Kidney tubule cell (primary cell): ENCODE measurements around the gene KCTD1.

Source experiments
- DNase-seq: peaks from one replicate; pipeline ENCODE4 v3.0.0-alpha.2; 2018; ENCODE audit warnings: low spot score

The KCTD1 gene

DNA sequence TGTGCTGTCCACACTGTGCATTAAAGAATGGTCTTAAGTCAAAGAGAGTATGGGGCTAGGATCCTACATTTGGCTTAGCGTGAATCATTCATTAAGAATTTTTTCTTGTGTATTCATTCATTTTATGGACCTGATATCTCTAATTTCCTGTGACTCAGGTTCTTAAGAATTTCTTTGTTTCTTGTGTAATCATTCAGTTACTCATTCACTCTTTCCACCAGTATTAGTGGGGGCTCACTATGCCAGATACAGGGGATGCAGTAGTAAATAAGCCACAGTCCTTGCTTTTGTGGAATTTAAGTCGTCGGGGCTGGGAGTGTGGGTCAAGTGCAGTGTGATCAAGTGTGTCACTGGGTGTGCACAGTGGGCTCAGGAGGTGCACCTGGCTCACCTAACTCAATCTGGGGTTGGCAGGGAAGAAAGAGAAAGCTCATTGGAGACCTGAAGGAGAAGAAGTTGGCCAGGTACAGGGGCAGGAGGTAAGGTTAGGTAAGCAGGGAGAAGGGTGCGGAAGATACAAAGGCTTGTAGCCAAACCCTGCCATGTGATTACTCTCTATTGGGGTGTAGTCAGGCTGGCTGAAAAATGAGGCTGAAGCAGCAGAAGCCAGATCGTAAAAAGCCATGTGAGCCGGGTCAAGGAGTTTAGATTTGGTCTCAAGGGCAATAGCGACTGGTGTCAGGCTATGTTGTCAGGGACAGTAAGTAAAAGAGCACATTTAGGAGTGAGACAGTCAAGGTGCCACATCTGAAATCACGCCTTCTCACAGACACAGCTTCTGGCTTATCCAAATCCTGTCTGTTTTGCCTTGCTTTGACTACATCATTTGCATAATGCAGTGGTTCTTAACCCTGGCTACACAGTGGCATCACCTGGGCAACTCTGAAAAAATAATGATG lies 67.2 kb downstream of the KCTD1 start:
- peak; percentile 98 for DNase-seq

GRCh38 chr18:26479681-26480079 lies 68.7 kb downstream of the KCTD1 start:
- peak; percentile 61 for DNase-seq

GRCh38 chr18:26479065-26479680 lies 69.2 kb downstream of the KCTD1 start:
- DNase-seq: no peak

DNA sequence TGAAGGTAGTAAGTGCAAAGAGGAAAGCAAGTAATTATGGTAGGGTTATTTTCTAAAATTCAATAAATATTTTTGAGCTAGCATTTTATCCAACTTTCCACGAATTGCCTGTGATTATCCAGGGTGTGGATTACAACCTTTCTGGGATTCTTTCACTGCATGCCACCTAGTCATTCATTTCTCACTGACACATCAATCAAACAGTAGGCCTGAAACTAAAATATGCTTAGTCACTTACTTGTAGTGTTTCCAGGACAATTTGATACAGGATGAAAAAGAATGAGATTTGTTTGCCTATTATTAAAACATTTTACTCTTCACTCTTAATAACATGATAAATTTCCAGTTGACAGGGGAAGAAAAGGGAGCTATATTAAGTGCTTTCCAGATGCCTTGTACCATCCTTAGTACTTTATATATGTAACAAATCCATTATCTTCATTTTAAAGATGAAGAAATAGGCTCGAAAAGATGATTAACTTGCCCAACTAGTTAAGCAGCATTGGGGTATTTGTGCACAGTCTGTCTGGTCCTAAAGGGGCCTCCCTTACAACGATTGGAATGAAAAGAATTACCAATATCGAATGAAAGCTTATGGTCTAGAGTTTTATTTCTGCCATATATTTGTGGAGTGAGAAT lies 70.4 kb downstream of the KCTD1 start:
- DNase-seq: peak; percentile 87

DNA sequence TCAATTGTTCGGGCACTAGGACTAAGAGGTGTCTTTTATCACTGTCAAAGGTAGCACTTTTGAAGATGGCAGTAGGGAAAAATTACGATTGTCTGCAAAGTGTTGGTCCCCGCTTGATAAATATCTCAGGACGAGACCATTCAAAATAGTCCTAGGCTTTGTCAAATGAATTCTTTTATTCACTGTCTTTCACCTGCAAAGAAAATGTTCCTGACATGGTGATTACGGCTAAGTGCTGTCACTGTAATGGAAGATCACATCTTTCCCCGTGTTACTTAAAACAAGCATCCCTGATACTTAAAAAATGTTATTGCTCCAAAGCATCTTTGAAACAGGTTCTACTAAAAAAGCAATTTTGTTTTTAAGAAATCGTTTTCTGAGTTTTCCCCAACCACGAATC lies 71.7 kb downstream of the KCTD1 start:
- DNase-seq: no peak

GRCh38 chr18:26474542-26474941 lies 73.8 kb downstream of the KCTD1 start:
- no peak for DNase-seq

DNA sequence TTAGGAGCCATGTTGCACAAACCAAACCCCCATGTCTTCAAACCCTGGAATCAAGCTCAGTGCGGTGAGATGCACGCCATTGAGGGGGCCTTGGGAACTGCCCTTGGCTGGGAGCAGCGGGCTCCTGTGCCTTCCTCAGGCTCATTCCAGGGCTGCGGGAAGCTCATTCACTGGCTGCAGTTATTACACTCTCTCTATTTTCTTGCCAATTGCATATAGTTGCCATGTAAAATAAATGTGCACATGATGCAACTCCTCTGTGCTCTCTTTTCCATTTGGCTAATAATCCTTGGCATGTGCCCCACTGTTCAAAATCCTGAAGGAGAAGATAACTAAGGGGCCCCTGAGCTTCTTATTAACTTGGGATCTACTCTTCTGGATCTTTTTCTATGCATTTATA lies 74.7 kb downstream of the KCTD1 start:
- DNase-seq: no peak

DNA sequence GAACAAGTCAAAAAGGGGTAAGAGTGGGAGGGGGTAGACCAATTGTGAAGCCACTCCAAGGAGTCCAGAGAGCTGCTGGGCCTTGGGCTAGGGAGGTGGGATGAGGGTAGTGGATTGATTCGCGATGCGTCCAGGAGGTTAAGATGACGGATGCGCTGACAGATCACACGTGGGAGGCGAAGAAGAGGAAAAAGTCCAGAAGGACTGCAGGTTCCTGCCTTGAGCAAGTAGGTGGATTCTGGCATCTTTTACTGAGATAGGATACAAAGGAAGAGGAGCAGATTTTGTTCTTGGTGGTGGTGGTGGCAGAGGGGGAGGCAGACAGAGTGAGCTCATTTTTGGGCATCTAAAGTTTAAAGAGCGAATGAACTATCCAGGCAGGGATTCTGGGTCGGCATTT lies 76.5 kb downstream of the KCTD1 start:
- DNase-seq: no peak

DNA sequence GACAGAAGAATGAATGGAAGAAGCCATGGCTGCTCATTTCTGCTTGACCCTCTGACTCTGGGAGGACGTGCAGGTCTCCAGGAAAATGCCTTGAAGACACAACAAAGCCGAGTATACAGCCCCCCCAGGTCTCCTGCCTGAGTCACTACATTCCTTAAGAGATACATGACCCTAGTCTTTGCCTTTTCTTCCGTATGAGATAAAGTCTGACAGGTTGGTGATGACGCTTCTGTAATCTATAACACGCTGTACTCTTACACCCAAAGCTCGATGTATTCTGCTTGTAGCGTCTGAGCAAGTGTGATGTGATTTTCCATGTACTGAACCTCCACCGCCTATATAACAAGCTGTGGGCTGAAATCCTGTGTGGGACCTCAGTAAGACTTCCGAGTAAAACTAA lies 77.3 kb downstream of the KCTD1 start:
- peak; percentile 76 for DNase-seq

- DNase-seq: peak; percentile 70
Observed at GRCh38 chr18:26470011-26470637, 78.2 kb downstream of the KCTD1 start.

GRCh38 chr18:26468931-26469340 lies 79.4 kb downstream of the KCTD1 start:
- peak; percentile 43 for DNase-seq

GRCh38 chr18:26466026-26466425 lies 82.3 kb downstream of the KCTD1 start:
- no peak for DNase-seq

DNA sequence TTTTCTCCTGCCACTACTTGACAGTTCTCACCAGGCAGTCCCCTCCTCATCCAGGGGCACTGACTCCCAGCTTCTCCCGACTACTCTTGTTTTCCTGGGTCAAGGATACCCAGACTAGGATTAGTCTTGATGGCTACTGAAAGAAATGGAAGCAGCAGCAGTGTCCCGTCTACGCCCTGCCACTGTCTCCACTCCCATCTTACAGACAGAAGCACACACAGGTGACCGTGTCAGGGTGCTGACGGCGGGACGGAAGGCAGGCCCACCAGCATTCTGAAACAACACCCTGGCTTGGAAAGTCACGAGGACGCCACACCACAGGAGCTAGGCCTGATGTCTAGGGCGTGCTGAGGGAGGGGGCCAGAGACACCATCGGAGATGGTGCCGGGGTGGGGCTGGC lies 82.9 kb downstream of the KCTD1 start:
- DNase-seq: no peak

GRCh38 chr18:26464128-26465011 lies 84.0 kb downstream of the KCTD1 start:
- no peak for DNase-seq

DNA sequence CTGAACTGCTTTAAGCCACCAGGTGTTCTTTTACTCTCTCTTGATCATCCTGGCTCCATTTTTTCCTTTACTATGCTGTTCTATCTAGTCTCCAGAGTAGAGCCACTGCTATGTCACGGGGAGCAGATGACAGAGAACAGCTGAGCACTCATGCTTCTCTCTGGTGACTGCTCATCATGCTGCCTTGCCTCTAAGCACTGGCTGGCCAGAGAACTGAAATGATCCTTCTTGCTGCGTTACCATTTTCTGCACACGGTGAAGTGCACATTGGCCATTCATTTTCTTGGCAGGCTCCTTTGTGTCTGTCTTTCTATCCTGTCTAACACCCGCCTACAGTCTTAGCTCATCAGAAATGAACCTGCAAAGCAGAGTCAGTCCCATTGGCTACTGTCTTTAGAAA lies 86.0 kb downstream of the KCTD1 start:
- no peak for DNase-seq

- no peak for DNase-seq
Observed at GRCh38 chr18:26461405-26461804, 86.9 kb downstream of the KCTD1 start.

DNA sequence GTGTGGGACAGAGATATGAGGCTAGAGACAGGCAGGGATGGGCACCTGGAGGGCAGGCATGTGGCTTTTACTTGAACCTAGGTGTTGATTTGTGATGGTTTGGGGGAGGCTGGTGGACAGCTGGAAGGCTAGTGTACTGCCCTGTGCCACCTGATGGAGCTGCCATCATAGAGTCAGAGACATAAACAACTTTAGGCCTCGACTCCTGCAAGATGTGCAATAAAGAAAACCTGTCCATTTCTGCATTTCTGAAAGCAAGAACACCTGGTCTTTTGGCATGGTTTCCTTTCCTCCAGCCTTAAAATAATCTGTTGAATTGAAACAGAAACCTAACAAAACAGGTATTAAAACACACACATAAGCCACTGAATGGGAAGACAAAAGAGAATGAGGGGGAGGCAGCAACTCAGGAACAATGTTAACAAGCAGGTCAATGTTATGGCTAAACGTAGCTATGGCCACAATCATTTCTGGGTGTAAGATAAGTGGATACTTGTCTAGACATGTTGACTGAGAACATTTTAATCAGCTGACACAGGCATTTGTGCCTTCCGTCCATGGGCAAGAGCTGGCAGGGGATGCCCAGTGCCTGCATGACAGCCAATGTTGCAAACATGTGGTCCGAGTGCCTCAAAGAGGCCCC lies 87.8 kb downstream of the KCTD1 start:
- DNase-seq: no peak

DNA sequence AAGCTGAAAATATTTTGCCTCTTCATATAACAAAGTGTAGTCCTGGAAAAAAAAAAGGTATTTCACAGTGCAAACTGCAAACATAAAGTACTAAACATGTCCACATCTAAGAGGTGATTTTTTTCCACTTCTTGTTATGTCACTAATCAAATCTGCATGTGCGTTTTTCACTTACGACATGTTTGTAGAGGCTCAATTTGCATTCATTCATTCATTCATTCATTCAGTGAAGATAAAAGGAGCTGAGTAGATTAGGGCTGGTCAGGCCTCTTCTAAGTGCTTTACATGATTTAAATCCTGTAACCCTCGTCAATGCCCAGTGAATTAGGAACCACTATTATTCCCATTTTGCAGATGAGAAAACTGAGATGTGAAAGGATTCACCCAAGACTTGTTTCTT lies 88.5 kb downstream of the KCTD1 start:
- no peak for DNase-seq

GRCh38 chr18:26459340-26459739 lies 89.0 kb downstream of the KCTD1 start:
- no peak for DNase-seq

GRCh38 chr18:26458526-26459232 lies 89.7 kb downstream of the KCTD1 start:
- DNase-seq: peak; percentile 59
